Transverse colon (tissue), 4 donors: ENCODE results near the gene TOP2A. TPM values are rescaled to one million over a fixed set of nuclear protein-coding genes. Genes with fewer than 3 reads are reported as not detected.

Source experiments
- DNase-seq: peaks from one replicate; pipeline ENCODE4 v3.0.0-alpha.2; 2019
- H3K27ac ChIP-seq, 4 donors: fragments of 200-600 bp; sonication (generic); 2 replicates each; pipeline ENCODE4 v1.5.1; 2016 to 2018; ENCODE audit warnings: inconsistent platforms in 4 of 4
- H3K27me3 ChIP-seq: fragments of 200-600 bp; sonication (generic); 2 replicates; pipeline ENCODE4 v1.5.1; 2017; ENCODE audit warnings: inconsistent platforms
- H3K36me3 ChIP-seq, 4 donors: fragments of 200-600 bp; sonication (generic); 2 replicates each; pipeline ENCODE4 v1.5.1; 2017 to 2019; ENCODE audit warnings: inconsistent platforms in 4 of 4
- H3K4me1 ChIP-seq, 4 donors: fragments of 200-600 bp; sonication (generic); 2 replicates each; pipeline ENCODE4 v1.5.1; 2017 to 2020; ENCODE audit warnings: inconsistent platforms in 4 of 4
- H3K4me3 ChIP-seq, 4 donors: fragments of 200-600 bp; sonication (generic); 1 replicate in 1 of 4; 2 replicates in 3 of 4; pipeline versions ENCODE4 v1.5.1 to v1.6.1; 2017 to 2019; ENCODE audit warnings: inconsistent platforms in 4 of 4
- H3K9me3 ChIP-seq, 2 donors: fragments of 200-600 bp; sonication (generic); 2 replicates each; pipeline ENCODE4 v1.5.1; 2017 to 2019; ENCODE audit warnings: inconsistent platforms in 2 of 2
- CTCF ChIP-seq, 5 experiments: fragments of 200-600 bp in 3 of 5; fragments of 450-650 bp in 2 of 5; sonication (generic) in 3 of 5; IDR thresholded peaks; 1 replicate in 2 of 5; 2 replicates in 3 of 5; pipeline ENCODE4 v1.5.1; 2016 to 2017; ENCODE audit warnings: antibody characterized with exemption in 5 of 5, inconsistent platforms in 3 of 5, mild to moderate bottlenecking in 2 of 5, moderate library complexity in 1 of 5
- EP300 ChIP-seq: sonication (generic); formaldehyde crosslinking; IDR thresholded peaks from one replicate; pipeline ENCODE4 v1.6.1; 2017; ENCODE audit warnings: antibody characterized with exemption, low read depth
- POLR2A ChIP-seq: fragments of 450-650 bp; IDR thresholded peaks from one replicate; pipeline ENCODE4 v1.6.1; 2016; ENCODE audit warnings: antibody characterized with exemption, mild to moderate bottlenecking, moderate library complexity
- POLR2AphosphoS5 ChIP-seq, 3 donors: sonication (generic); formaldehyde crosslinking; IDR thresholded peaks; one replicate each; pipeline ENCODE4 v1.6.1; 2016; ENCODE audit warnings: antibody characterized with exemption in 3 of 3
- WGBS, 2 donors: methylation state at CpG; one replicate each; pipeline ENCODE4 v1.1.5; 2018; ENCODE audit warnings: low coverage in 1 of 2; 5-methylcytosine and 5-hydroxymethylcytosine counted together
- in situ Hi-C, 4 donors: fragments of 200-750 bp; cut with MboI; loops; one replicate each; pipeline versions ENCODE4 v1.15.0 to v1.15.1; 2017; ENCODE audit warnings: low sequenced_read_pairs in 3 of 4, low pct_ligation_motif_present in 1 of 4, low pct_unique_long_range_greater_than_20kb in 1 of 4
- intact Hi-C: fragments of 100-400 bp; cut with DNase I; formaldehyde crosslinking; loops from one replicate; pipeline ENCODE4 v1.15.1; 2023; ENCODE audit warnings: low total_unique reads
- total RNA-seq, 4 donors: library from RNA; depleted of rRNA; stranded (reverse); fragments of >200 nt; gene quantifications; one replicate each; pipeline ENCODE4 v1.1.0, GENCODE V29; 2016

The TOP2A gene
- total RNA-seq, 4 donors from 2014 or later, result 0.37 to 25.5 (median 7.5) TPM

GRCh38 chr17:40454613-40454995 is 36.9 kb upstream of the TOP2A start:
- H3K36me3 ChIP-seq, result peaks cover 0 to 39% (median 10%) of the 10 kb centered on the region in 4 donors

GRCh38 chr17:40453881-40454612 is 36.4 kb upstream of the TOP2A start:
- no peak for DNase-seq
- Histone ChIP-seq H3K36me3 (peaks cover 0 to 39% (median 10%) of the 10 kb centered on the region in 4 donors), H3K4me1 (peaks cover 36 to 82% (median 66%) of the 10 kb centered on the region in 4 donors), H3K4me3 (no peak overlapping the region), H3K27ac (peak overlapping the region; percentile 32 to 98 (median 96)), H3K27me3 (no peaks in the 10 kb centered on the region), H3K9me3 (no peaks in the 10 kb centered on the region)
- in situ Hi-C loops, result no loop called here
- intact Hi-C loops, result no loop called here
- WGBS, 2 donors, result 80 to 86% methylated on average over 1 to 19 of the region's 19 CpGs
- no peak for TF ChIP-seq POLR2A
- TF ChIP-seq POLR2AphosphoS5 (IDR thresholded peaks at IDR 0.05), result no peak
- no peak for TF ChIP-seq CTCF (IDR thresholded peaks at IDR 0.05)
- no peak for TF ChIP-seq EP300

More at GRCh38 chr17:40454613-40454995, 36.9 kb upstream of the TOP2A start:
- H3K27ac ChIP-seq, result peak overlapping the region in 3 of 4 donors; percentile 32 to 98 (median 96)
- no peaks in the 10 kb centered on the region for H3K27me3 ChIP-seq
- H3K4me1 ChIP-seq, result peaks cover 31 to 77% (median 62%) of the 10 kb centered on the region in 4 donors
- H3K9me3 ChIP-seq, result no peaks in the 10 kb centered on the region
- TF ChIP-seq EP300 (no peak), CTCF (IDR thresholded peaks at IDR 0.05) (no peak), POLR2AphosphoS5 (IDR thresholded peaks at IDR 0.05) (no peak), POLR2A (no peak)
- intact Hi-C loops, result no loop called here
- in situ Hi-C loops, result no loop called here
- no peak for DNase-seq
- WGBS, 2 donors, result 89% methylated on average over 2 of the region's 2 CpGs; no CpG with 5 or more reads in 1 of the 2 donors
- H3K4me3 ChIP-seq, result no peak overlapping the region

- DNase-seq, result no peak
- peaks cover 42 to 83% (median 70%) of the 10 kb centered on the region in 4 donors for H3K4me1 ChIP-seq
Measured at GRCh38 chr17:40452921-40453378, 35.3 kb upstream of the TOP2A start.

More at GRCh38 chr17:40452921-40453378, 35.3 kb upstream of the TOP2A start:
- 85% methylated on average over 15 of the region's 15 CpGs; no CpG with 5 or more reads in 1 of the 2 donors for WGBS, 2 donors
- in situ Hi-C loops (no loop called here), intact Hi-C loops (no loop called here)
- peak overlapping the region; percentile 94 to 98 (median 96) for H3K27ac ChIP-seq
- H3K9me3 ChIP-seq, result no peaks in the 10 kb centered on the region
- peaks cover 0 to 39% (median 10%) of the 10 kb centered on the region in 4 donors for H3K36me3 ChIP-seq
- no peak overlapping the region for H3K4me3 ChIP-seq
- TF ChIP-seq CTCF (IDR thresholded peaks at IDR 0.05) (no peak), EP300 (no peak), POLR2AphosphoS5 (IDR thresholded peaks at IDR 0.05) (no peak), POLR2A (no peak)
- no peaks in the 10 kb centered on the region for H3K27me3 ChIP-seq
